ENCODE results near the gene FAM240A. TPM values are rescaled to one million over a fixed set of nuclear protein-coding genes. Genes with fewer than 3 reads are reported as not detected.

Gene FAM240A
- total RNA-seq, 1 experiment from 2014 or later: not detected

GRCh38 chr3:46664188-46664970 is 52.1 kb downstream of the FAM240A start:
- H3K4me2 ChIP-seq (ENCODE audit: low read length): no peak overlapping the region
- ChIA-PET CTCF (interaction anchor here (0.6 to 1.1 kb wide), 6 partner anchors 29 to 659 kb away, joined by 3 to 9 read pairs (median 4); partner anchors contain the start of gene ALS2CL), POLR2A (interaction anchor here (0.6 kb wide), 1 partner anchor 1063 kb away, joined by 3 read pairs; no protein-coding TSS in a partner anchor), RAD21 (ENCODE audit: low non-redundant PET in 1 of 2, low total read pairs in 2 of 2, uncharacterized antibody in 2 of 2, unreplicated experiment in 2 of 2) (interaction anchor here in 1 of 2 experiments (0.7 kb wide), 1 partner anchor 39 kb away, joined by 3 read pairs; no protein-coding TSS in a partner anchor)
- ATAC-seq (no peak), DNase-seq (ENCODE audit: low read depth, low spot score) (no peak)
- H3K9ac ChIP-seq (ENCODE audit: low read length): no peak overlapping the region
- no peaks in the 10 kb centered on the region for H3K27me3 ChIP-seq (ENCODE audit: insufficient read depth, low read length)
- H4K20me1 ChIP-seq (ENCODE audit: insufficient read depth): no peaks in the 10 kb centered on the region
- no peaks in the 10 kb centered on the region for H3K79me2 ChIP-seq (ENCODE audit: insufficient read depth, low read length)
- H3K9me2 ChIP-seq (ENCODE audit: insufficient read depth): no peaks in the 10 kb centered on the region
- intact Hi-C loops (cut with micrococcal nuclease): no loop called here
- H2AFZ ChIP-seq (ENCODE audit: low read depth, low read length, poor library complexity, severe bottlenecking): no peak overlapping the region
- H3K36me3 ChIP-seq (ENCODE audit: control insufficient read depth in 1 of 2, insufficient read depth in 2 of 2, low read length in 2 of 2): no peaks in the 10 kb centered on the region
- no peaks in the 10 kb centered on the region for H3K9me3 ChIP-seq (ENCODE audit: control insufficient read depth in 1 of 2, insufficient read depth in 1 of 2, low read depth in 1 of 2, low read length in 2 of 2)
- H3K4me3 ChIP-seq (replicated peaks in 1 of 2; ENCODE audit: low read depth in 1 of 2, low read length in 2 of 2): no peak overlapping the region
- H3K27ac ChIP-seq (ENCODE audit: low read depth, low read length): no peak overlapping the region
- H3K4me1 ChIP-seq (ENCODE audit: control insufficient read depth in 1 of 2, insufficient read depth in 2 of 2, low read length in 2 of 2): peaks cover 5 to 9% of the 10 kb centered on the region in 2 experiments; a peak in 3 of 4 replicates
- BruUV-seq (replicated peaks): no TSS peak
- TF ChIP-seq EZH2 (IDR thresholded peaks at IDR 0.05) (no peak), SRF (IDR thresholded peaks at IDR 0.05; ENCODE audit: low read depth) (no peak), TCF7L2 (IDR thresholded peaks at IDR 0.05; ENCODE audit: borderline replicate concordance, extremely low read depth, insufficient read depth, insufficient read length) (no peak), EGR1 (IDR thresholded peaks at IDR 0.05; ENCODE audit: low read depth) (no peak), RAD21 (IDR thresholded peaks at IDR 0.05; ENCODE audit: low read depth) (no peak), CBX3 (IDR thresholded peaks at IDR 0.05; ENCODE audit: low read depth) (no peak), SIN3A (IDR thresholded peaks at IDR 0.05; ENCODE audit: low read depth) (no peak), FOSL1 (IDR thresholded peaks at IDR 0.05; ENCODE audit: low read depth) (no peak), ATF3 (IDR thresholded peaks at IDR 0.05) (no peak)
